ENCODE data around the gene ALK. TPM values are rescaled to one million over a fixed set of nuclear protein-coding genes. Genes with fewer than 3 reads are reported as not detected.

ALK gene
- total RNA-seq, 2 experiments from 2014 or later = not detected

- DNase-seq = no peak
- H3K9me3 Mint-ChIP-seq = no peaks in the 10 kb centered on the region
- no peak overlapping the region for H3K4me3 Mint-ChIP-seq
- H3K36me3 Mint-ChIP-seq = no peaks in the 10 kb centered on the region
- intact Hi-C loops (cut with micrococcal nuclease) = no loop called here
- CTCF ChIA-PET = interaction anchor here (0.6 kb wide), 1 partner anchor 22 kb away, joined by 3 read pairs; no protein-coding TSS in a partner anchor
- no peak overlapping the region for H3K27ac Mint-ChIP-seq
- H3K4me1 Mint-ChIP-seq (ENCODE audit: low read depth) = no peaks in the 10 kb centered on the region
- POLR2A ChIA-PET = no interaction called here
- H3K27me3 Mint-ChIP-seq = peaks cover 4% of the 10 kb centered on the region
These were observed 145.0 kb downstream of the ALK start for GRCh38 chr2:29776406-29776805.

- DNase-seq = no peak
- Mint-ChIP-seq H3K27me3 (peaks cover 7% of the 10 kb centered on the region), H3K27ac (no peak overlapping the region), H3K4me3 (no peak overlapping the region), H3K4me1 (ENCODE audit: low read depth) (no peaks in the 10 kb centered on the region), H3K9me3 (no peaks in the 10 kb centered on the region), H3K36me3 (no peaks in the 10 kb centered on the region)
- ChIA-PET POLR2A (no interaction called here), CTCF (interaction anchor here (0.6 kb wide), 1 partner anchor 21 kb away, joined by 3 read pairs; no protein-coding TSS in a partner anchor)
- intact Hi-C loops (cut with micrococcal nuclease) = no loop called here
These were observed 145.4 kb downstream of the ALK start for GRCh38 chr2:29775937-29776336.

- intact Hi-C loops (cut with micrococcal nuclease) = no loop called here
- no peaks in the 10 kb centered on the region for H3K4me1 Mint-ChIP-seq (ENCODE audit: low read depth)
- no peaks in the 10 kb centered on the region for H3K9me3 Mint-ChIP-seq
- POLR2A ChIA-PET = no interaction called here
- CTCF ChIA-PET = interaction anchor here (1.0 kb wide), 1 partner anchor 14 kb away, joined by 4 read pairs; no protein-coding TSS in a partner anchor
- no peak for DNase-seq
- no peak overlapping the region for H3K4me3 Mint-ChIP-seq
- no peak overlapping the region for H3K27ac Mint-ChIP-seq
- H3K36me3 Mint-ChIP-seq = no peaks in the 10 kb centered on the region
- H3K27me3 Mint-ChIP-seq = peaks cover 8% of the 10 kb centered on the region
These were observed 146.8 kb downstream of the ALK start for GRCh38 chr2:29774624-29775023.

GRCh38 chr2:29770846-29771245, 150.5 kb downstream of the ALK start:
- intact Hi-C loops (cut with micrococcal nuclease) = no loop called here
- Mint-ChIP-seq H3K4me3 (no peak overlapping the region), H3K27me3 (peaks cover 9% of the 10 kb centered on the region), H3K9me3 (no peaks in the 10 kb centered on the region), H3K36me3 (no peaks in the 10 kb centered on the region), H3K27ac (no peak overlapping the region), H3K4me1 (ENCODE audit: low read depth) (no peaks in the 10 kb centered on the region)
- no peak for DNase-seq
- POLR2A ChIA-PET = no interaction called here
- CTCF ChIA-PET = no interaction called here

GRCh38 chr2:29769847-29770246, 151.5 kb downstream of the ALK start:
- ChIA-PET CTCF (no interaction called here), POLR2A (no interaction called here)
- H3K4me1 Mint-ChIP-seq (ENCODE audit: low read depth) = no peaks in the 10 kb centered on the region
- no peak overlapping the region for H3K27ac Mint-ChIP-seq
- no peak overlapping the region for H3K4me3 Mint-ChIP-seq
- peaks cover 7% of the 10 kb centered on the region for H3K27me3 Mint-ChIP-seq
- no peak for DNase-seq
- intact Hi-C loops (cut with micrococcal nuclease) = no loop called here
- no peaks in the 10 kb centered on the region for H3K36me3 Mint-ChIP-seq
- no peaks in the 10 kb centered on the region for H3K9me3 Mint-ChIP-seq

- no peak for DNase-seq
- peaks cover 7% of the 10 kb centered on the region for H3K27me3 Mint-ChIP-seq
- no peaks in the 10 kb centered on the region for H3K36me3 Mint-ChIP-seq
- POLR2A ChIA-PET = no interaction called here
- CTCF ChIA-PET = interaction anchor here (0.9 kb wide), 1 partner anchor 42 kb away, joined by 4 read pairs; no protein-coding TSS in a partner anchor
- no peaks in the 10 kb centered on the region for H3K4me1 Mint-ChIP-seq (ENCODE audit: low read depth)
- no peak overlapping the region for H3K27ac Mint-ChIP-seq
- intact Hi-C loops (cut with micrococcal nuclease) = no loop called here
- no peak overlapping the region for H3K4me3 Mint-ChIP-seq
- H3K9me3 Mint-ChIP-seq = no peaks in the 10 kb centered on the region
These were observed 153.6 kb downstream of the ALK start for GRCh38 chr2:29767606-29768335.

GRCh38 chr2:29766191-29766590, 155.2 kb downstream of the ALK start:
- H3K27me3 Mint-ChIP-seq = peaks cover 7% of the 10 kb centered on the region
- no peak overlapping the region for H3K4me3 Mint-ChIP-seq
- H3K27ac Mint-ChIP-seq = no peak overlapping the region
- intact Hi-C loops (cut with micrococcal nuclease) = no loop called here
- H3K36me3 Mint-ChIP-seq = no peaks in the 10 kb centered on the region
- no peaks in the 10 kb centered on the region for H3K9me3 Mint-ChIP-seq
- POLR2A ChIA-PET = no interaction called here
- H3K4me1 Mint-ChIP-seq (ENCODE audit: low read depth) = no peaks in the 10 kb centered on the region
- DNase-seq = no peak
- CTCF ChIA-PET = interaction anchor here (0.5 kb wide), 1 partner anchor 123 kb away, joined by 3 read pairs; no protein-coding TSS in a partner anchor

GRCh38 chr2:29765721-29766120, 155.7 kb downstream of the ALK start:
- H3K27ac Mint-ChIP-seq = no peak overlapping the region
- no peaks in the 10 kb centered on the region for H3K9me3 Mint-ChIP-seq
- peaks cover 2% of the 10 kb centered on the region for H3K27me3 Mint-ChIP-seq
- no peak overlapping the region for H3K4me3 Mint-ChIP-seq
- intact Hi-C loops (cut with micrococcal nuclease) = no loop called here
- H3K4me1 Mint-ChIP-seq (ENCODE audit: low read depth) = no peaks in the 10 kb centered on the region
- ChIA-PET CTCF (interaction anchor here (0.5 kb wide), 1 partner anchor 123 kb away, joined by 3 read pairs; no protein-coding TSS in a partner anchor), POLR2A (no interaction called here)
- no peaks in the 10 kb centered on the region for H3K36me3 Mint-ChIP-seq
- no peak for DNase-seq

- no peaks in the 10 kb centered on the region for H3K36me3 Mint-ChIP-seq
- H3K27ac Mint-ChIP-seq = no peak overlapping the region
- ChIA-PET CTCF (no interaction called here), POLR2A (no interaction called here)
- no peak overlapping the region for H3K4me3 Mint-ChIP-seq
- intact Hi-C loops (cut with micrococcal nuclease) = no loop called here
- H3K9me3 Mint-ChIP-seq = no peaks in the 10 kb centered on the region
- H3K27me3 Mint-ChIP-seq = no peaks in the 10 kb centered on the region
- H3K4me1 Mint-ChIP-seq (ENCODE audit: low read depth) = no peaks in the 10 kb centered on the region
- no peak for DNase-seq
These were observed 158.0 kb downstream of the ALK start for GRCh38 chr2:29763371-29763770.

GRCh38 chr2:29762239-29762638, 159.1 kb downstream of the ALK start:
- H3K4me3 Mint-ChIP-seq = no peak overlapping the region
- no peaks in the 10 kb centered on the region for H3K4me1 Mint-ChIP-seq (ENCODE audit: low read depth)
- CTCF ChIA-PET = no interaction called here
- intact Hi-C loops (cut with micrococcal nuclease) = no loop called here
- no peak for DNase-seq
- H3K27me3 Mint-ChIP-seq = no peaks in the 10 kb centered on the region
- H3K9me3 Mint-ChIP-seq = no peaks in the 10 kb centered on the region
- POLR2A ChIA-PET = no interaction called here
- H3K27ac Mint-ChIP-seq = no peak overlapping the region
- no peaks in the 10 kb centered on the region for H3K36me3 Mint-ChIP-seq

- Mint-ChIP-seq H3K27me3 (no peaks in the 10 kb centered on the region), H3K9me3 (no peaks in the 10 kb centered on the region), H3K4me3 (no peak overlapping the region), H3K36me3 (no peaks in the 10 kb centered on the region), H3K4me1 (ENCODE audit: low read depth) (no peaks in the 10 kb centered on the region), H3K27ac (no peak overlapping the region)
- POLR2A ChIA-PET = no interaction called here
- intact Hi-C loops (cut with micrococcal nuclease) = no loop called here
- DNase-seq = no peak
- CTCF ChIA-PET = no interaction called here
These were observed 160.1 kb downstream of the ALK start for GRCh38 chr2:29761278-29761677.

GRCh38 chr2:29760008-29760407, 161.4 kb downstream of the ALK start:
- POLR2A ChIA-PET = no interaction called here
- H3K27ac Mint-ChIP-seq = no peak overlapping the region
- no peaks in the 10 kb centered on the region for H3K36me3 Mint-ChIP-seq
- CTCF ChIA-PET = no interaction called here
- H3K27me3 Mint-ChIP-seq = no peaks in the 10 kb centered on the region
- no peaks in the 10 kb centered on the region for H3K9me3 Mint-ChIP-seq
- no peak overlapping the region for H3K4me3 Mint-ChIP-seq
- intact Hi-C loops (cut with micrococcal nuclease) = no loop called here
- no peaks in the 10 kb centered on the region for H3K4me1 Mint-ChIP-seq (ENCODE audit: low read depth)
- DNase-seq = no peak

GRCh38 chr2:29759360-29759759, 162.0 kb downstream of the ALK start:
- no peaks in the 10 kb centered on the region for H3K4me1 Mint-ChIP-seq (ENCODE audit: low read depth)
- ChIA-PET POLR2A (no interaction called here), CTCF (no interaction called here)
- intact Hi-C loops (cut with micrococcal nuclease) = no loop called here
- H3K9me3 Mint-ChIP-seq = no peaks in the 10 kb centered on the region
- H3K27ac Mint-ChIP-seq = no peak overlapping the region
- H3K4me3 Mint-ChIP-seq = no peak overlapping the region
- H3K36me3 Mint-ChIP-seq = no peaks in the 10 kb centered on the region
- no peak for DNase-seq
- H3K27me3 Mint-ChIP-seq = no peaks in the 10 kb centered on the region
